ENCODE data around the gene PRPH2.

PRPH2 gene

GRCh38 chr6:42758756-42759430, 36.5 kb upstream of the PRPH2 start:
- Histone ChIP-seq H3K36me3 (ENCODE audit: insufficient read depth, low read length) (no peaks in the 10 kb centered on the region), H3K27me3 (ENCODE audit: insufficient read depth, low read length, poor library complexity, severe bottlenecking) (no peaks in the 10 kb centered on the region), H3F3A (ENCODE audit: low read depth) (no peaks in the 10 kb centered on the region), H3K4me1 (ENCODE audit: insufficient read depth, low read length, poor library complexity, severe bottlenecking) (no peaks in the 10 kb centered on the region), H3K79me2 (ENCODE audit: insufficient read depth, low read length) (no peaks in the 10 kb centered on the region), H3K9me3 (ENCODE audit: insufficient read depth, low read depth, low read length) (no peaks in the 10 kb centered on the region), H3K4me2 (ENCODE audit: low read depth, low read length, poor library complexity, severe bottlenecking) (no peak overlapping the region), H4K20me1 (ENCODE audit: insufficient read depth, low read length, poor library complexity, severe bottlenecking) (no peaks in the 10 kb centered on the region), H3K9me2 (replicated peaks; ENCODE audit: low read depth, low read length) (no peaks in the 10 kb centered on the region), H2AFZ (ENCODE audit: low read length) (no peak overlapping the region), H3K4me3 (ENCODE audit: low read length, poor library complexity, severe bottlenecking) (no peak overlapping the region), H3K9ac (ENCODE audit: low read depth, low read length, poor library complexity, severe bottlenecking) (no peak overlapping the region)
- TF ChIP-seq CTCF (conservative IDR thresholded peaks at IDR 0.05; ENCODE audit: low read length) (no peak), EZH2phosphoT487 (IDR thresholded peaks at IDR 0.05; ENCODE audit: borderline replicate concordance) (no peak)

GRCh38 chr6:42756722-42757121, 34.3 kb upstream of the PRPH2 start:
- Histone ChIP-seq H3K4me3 (ENCODE audit: low read length, poor library complexity, severe bottlenecking) (no peak overlapping the region), H3K27me3 (ENCODE audit: insufficient read depth, low read length, poor library complexity, severe bottlenecking) (no peaks in the 10 kb centered on the region), H3K4me2 (ENCODE audit: low read depth, low read length, poor library complexity, severe bottlenecking) (no peak overlapping the region), H3K79me2 (ENCODE audit: insufficient read depth, low read length) (no peaks in the 10 kb centered on the region), H3K9me2 (replicated peaks; ENCODE audit: low read depth, low read length) (no peaks in the 10 kb centered on the region), H3K4me1 (ENCODE audit: insufficient read depth, low read length, poor library complexity, severe bottlenecking) (no peaks in the 10 kb centered on the region), H3F3A (ENCODE audit: low read depth) (no peaks in the 10 kb centered on the region), H3K9ac (ENCODE audit: low read depth, low read length, poor library complexity, severe bottlenecking) (no peak overlapping the region), H2AFZ (ENCODE audit: low read length) (no peak overlapping the region), H3K36me3 (ENCODE audit: insufficient read depth, low read length) (no peaks in the 10 kb centered on the region), H3K9me3 (ENCODE audit: insufficient read depth, low read depth, low read length) (no peaks in the 10 kb centered on the region), H4K20me1 (ENCODE audit: insufficient read depth, low read length, poor library complexity, severe bottlenecking) (no peaks in the 10 kb centered on the region)
- TF ChIP-seq EZH2phosphoT487 (IDR thresholded peaks at IDR 0.05; ENCODE audit: borderline replicate concordance) (no peak), CTCF (conservative IDR thresholded peaks at IDR 0.05; ENCODE audit: low read length) (no peak)

GRCh38 chr6:42754759-42755158, 32.4 kb upstream of the PRPH2 start:
- H3K4me3 ChIP-seq (ENCODE audit: low read length, poor library complexity, severe bottlenecking) = no peak overlapping the region
- H3K79me2 ChIP-seq (ENCODE audit: insufficient read depth, low read length) = peaks cover 3% of the 10 kb centered on the region; the same call in 1 of the 2 replicates
- H3F3A ChIP-seq (ENCODE audit: low read depth) = no peaks in the 10 kb centered on the region
- no peaks in the 10 kb centered on the region for H3K9me3 ChIP-seq (ENCODE audit: insufficient read depth, low read depth, low read length)
- no peaks in the 10 kb centered on the region for H3K9me2 ChIP-seq (replicated peaks; ENCODE audit: low read depth, low read length)
- H3K27me3 ChIP-seq (ENCODE audit: insufficient read depth, low read length, poor library complexity, severe bottlenecking) = no peaks in the 10 kb centered on the region
- TF ChIP-seq CTCF (conservative IDR thresholded peaks at IDR 0.05; ENCODE audit: low read length) = no peak
- TF ChIP-seq EZH2phosphoT487 (IDR thresholded peaks at IDR 0.05; ENCODE audit: borderline replicate concordance) = no peak
- no peaks in the 10 kb centered on the region for H4K20me1 ChIP-seq (ENCODE audit: insufficient read depth, low read length, poor library complexity, severe bottlenecking)
- no peak overlapping the region for H3K9ac ChIP-seq (ENCODE audit: low read depth, low read length, poor library complexity, severe bottlenecking)
- H3K4me2 ChIP-seq (ENCODE audit: low read depth, low read length, poor library complexity, severe bottlenecking) = no peak overlapping the region
- no peak overlapping the region for H2AFZ ChIP-seq (ENCODE audit: low read length)
- no peaks in the 10 kb centered on the region for H3K4me1 ChIP-seq (ENCODE audit: insufficient read depth, low read length, poor library complexity, severe bottlenecking)
- no peaks in the 10 kb centered on the region for H3K36me3 ChIP-seq (ENCODE audit: insufficient read depth, low read length)
